ENCODE data around the gene PRDX6.
"Not testable (repeated sequence)": the region's sequence is repeated elsewhere in the genome, so short reads cannot be mapped to it uniquely, and the experiment has no call there.

The PRDX6 gene

GRCh38 chr1:173502104-173502503 lies 25.0 kb downstream of the PRDX6 start:
- FAIRE-seq = no peak

- FAIRE-seq = no peak
These were observed 26.3 kb downstream of the PRDX6 start for GRCh38 chr1:173503391-173503790.

GRCh38 chr1:173504268-173504667 lies 27.1 kb downstream of the PRDX6 start:
- FAIRE-seq = no peak

DNA sequence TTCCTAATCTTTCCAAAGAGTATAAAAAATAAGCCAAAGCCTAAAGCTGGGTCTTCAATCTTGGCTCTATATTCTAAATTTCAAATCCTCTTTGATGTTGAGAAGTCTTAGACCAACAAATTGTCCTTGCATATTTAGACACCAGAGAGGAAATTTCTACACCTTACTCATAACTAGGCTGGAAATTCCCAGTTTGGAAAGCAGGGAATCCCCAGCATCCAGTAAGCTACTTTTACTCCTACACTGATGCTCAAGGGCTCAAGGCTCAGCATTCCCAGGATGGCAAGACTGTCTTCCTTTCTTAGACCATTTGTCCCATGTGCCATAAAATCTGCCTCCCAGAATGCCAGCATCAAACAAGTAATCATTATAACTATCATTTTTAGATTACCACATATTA lies 28.3 kb downstream of the PRDX6 start:
- FAIRE-seq = no peak

DNA sequence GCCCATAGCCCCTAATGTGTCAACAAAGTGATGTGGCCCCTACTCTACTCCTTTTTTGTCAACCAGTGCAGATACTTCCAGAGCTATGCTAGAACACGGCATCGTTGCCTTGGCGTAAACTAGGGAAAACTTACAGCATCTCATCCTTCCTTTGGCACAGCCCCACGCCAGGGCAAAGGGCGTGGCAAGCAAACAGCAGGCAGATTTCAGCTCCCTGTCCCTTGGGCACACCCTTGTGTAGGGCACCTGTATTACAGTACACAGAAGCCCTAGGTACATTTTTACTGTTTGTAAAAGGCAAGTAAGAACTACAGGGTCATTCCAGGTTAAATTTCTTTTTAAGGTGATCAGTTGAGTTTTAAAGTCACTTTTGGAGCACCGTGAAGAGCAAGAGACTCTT lies 29.3 kb downstream of the PRDX6 start:
- FAIRE-seq = no peak

DNA sequence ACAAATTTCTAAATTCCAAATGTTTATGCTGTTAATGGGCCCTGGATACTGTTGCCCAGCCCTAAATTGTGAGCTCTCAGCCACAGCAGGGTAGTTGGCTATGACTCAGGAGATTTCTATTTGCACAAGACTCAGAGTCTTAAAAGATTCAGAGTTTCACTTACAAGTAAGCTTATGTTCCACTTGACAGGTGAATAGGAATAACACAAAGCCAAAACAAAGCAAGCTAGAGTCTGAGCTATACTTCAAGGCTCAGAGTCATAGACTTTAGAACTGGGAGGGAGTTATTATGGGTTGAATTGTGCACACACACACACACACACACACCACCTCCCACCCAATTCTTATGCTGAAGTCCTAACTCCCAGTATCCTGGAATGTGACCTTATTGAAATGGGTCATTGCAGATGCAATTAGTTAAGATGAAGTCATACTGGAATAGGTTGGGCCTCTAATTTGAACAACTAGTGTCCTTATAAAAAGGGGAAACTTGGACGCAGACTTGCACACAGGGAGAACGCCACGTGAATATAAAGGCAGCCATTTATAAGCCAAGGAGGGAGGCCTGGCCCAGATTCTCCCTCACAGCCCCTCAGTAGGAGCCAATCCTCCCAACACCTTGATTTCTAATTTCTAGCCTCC lies 30.2 kb downstream of the PRDX6 start:
- no peak for FAIRE-seq

- FAIRE-seq = no peak
These were observed 30.7 kb downstream of the PRDX6 start for GRCh38 chr1:173507847-173508209.

- no peak for FAIRE-seq
These were observed 31.4 kb downstream of the PRDX6 start for GRCh38 chr1:173508541-173508940.

DNA sequence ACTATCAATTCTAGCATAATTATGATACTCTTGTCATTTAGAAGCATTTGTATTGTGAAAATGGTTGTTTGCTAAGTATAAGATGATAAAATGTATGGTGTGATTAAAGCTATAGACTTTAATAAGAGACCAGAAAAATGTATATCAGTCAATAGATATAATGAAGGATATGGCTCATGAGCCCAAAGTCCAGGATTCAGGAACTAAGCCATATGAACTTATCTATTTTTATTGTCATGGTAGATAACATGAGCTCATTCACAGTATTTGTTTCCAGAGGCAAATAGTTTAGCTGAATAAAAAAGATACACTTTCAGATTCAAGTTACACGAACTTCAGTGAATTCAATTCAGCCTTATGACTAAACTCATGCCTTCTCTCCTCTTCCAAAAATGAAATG lies 32.7 kb downstream of the PRDX6 start:
- no peak for FAIRE-seq

GRCh38 chr1:173514503-173514902 lies 37.4 kb downstream of the PRDX6 start:
- not testable (repeated sequence) for FAIRE-seq

DNA sequence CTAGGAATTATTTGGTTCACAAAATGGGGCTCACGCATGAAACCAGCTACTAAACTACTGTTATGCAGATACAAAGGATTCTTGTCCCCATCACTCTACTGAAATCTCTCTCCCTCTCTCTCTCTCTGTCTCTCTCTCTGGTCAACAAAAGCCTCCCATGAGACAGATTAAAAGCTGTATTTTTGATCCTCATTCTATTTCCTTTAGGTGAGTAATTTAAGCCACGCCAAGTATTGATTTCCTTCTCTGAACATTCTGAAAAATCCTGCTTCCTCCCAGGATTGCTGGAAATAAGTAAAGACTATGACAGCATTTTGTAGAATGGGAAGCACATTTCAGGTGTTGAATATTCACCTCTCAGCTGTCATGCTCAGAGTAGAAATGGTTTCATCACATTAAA lies 43.7 kb downstream of the PRDX6 start:
- no peak for FAIRE-seq

DNA sequence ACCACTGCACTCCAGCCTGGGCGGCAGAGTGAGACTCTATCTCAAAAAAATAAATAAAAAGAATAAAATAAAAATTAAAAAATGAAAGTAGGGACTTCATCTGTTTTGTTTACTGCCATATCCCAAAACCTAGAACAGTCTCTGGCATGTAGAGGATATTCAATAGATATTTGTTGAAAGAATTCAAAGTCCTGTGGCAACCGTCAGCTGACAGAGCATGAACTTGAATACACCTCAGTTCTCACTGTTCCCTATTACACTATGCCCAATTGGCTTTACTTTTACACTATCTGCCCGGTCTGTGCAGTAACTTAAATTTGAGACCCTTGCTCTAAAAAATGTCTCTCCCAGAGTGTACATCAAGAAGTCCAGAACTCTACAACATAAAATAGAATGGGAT lies 46.2 kb downstream of the PRDX6 start:
- FAIRE-seq = no peak

- FAIRE-seq = no peak
These were observed 48.8 kb downstream of the PRDX6 start for GRCh38 chr1:173525926-173526325.

DNA sequence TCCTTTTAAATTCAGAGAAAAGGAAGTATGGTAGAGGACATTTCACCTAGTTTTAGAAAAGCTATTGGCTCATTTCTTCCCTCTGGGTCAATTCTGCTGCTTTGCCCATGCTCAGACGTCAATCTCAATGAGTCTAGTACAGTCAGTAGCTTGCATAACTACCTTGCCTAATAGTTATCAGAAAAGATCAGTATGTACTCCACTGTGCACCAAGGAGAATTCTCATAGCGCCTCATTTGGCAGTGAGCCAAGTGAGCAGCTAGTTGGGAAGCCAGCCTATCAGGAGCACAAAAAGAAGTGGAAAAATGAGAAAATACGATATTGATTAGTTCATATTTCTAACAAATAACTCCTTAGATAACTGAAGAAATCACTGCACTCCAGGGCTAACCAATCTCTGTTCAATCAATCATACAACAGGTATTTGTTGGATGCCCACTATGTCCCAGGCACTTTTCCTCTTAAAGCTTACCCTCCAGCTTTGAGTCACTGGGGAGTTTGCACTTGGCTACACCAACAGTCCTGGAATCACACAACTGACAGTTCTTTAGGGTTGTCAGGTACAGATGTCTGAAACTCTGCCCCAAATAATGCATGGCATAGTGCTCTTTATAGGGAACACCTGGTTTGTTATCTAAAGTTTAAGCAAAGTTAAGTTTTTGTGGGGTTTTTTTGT lies 50.2 kb downstream of the PRDX6 start:
- no peak for FAIRE-seq

DNA sequence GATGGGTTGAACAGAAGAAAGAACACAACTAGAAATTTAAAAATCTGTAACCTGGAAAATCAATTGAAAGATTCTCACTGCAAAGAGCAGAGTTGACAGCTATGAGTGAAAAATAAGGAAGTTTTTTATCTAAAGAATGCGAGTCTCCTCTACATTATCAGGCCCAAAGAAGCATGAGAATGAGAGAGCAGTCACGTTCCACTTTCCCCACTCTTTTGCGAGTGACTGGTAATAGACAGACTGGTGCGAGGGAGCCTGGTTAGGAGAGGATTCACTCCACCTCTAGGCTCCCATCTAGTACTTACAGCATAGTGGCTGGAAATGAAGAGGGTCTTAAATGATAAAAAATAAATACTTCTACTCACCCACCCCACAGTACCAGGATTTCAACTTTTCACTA lies 52.0 kb downstream of the PRDX6 start:
- no peak for FAIRE-seq

GRCh38 chr1:173530795-173531693 lies 53.9 kb downstream of the PRDX6 start:
- no peak for FAIRE-seq

- peak; percentile 47 for FAIRE-seq
These were observed 55.1 kb downstream of the PRDX6 start for GRCh38 chr1:173532237-173532636.

DNA sequence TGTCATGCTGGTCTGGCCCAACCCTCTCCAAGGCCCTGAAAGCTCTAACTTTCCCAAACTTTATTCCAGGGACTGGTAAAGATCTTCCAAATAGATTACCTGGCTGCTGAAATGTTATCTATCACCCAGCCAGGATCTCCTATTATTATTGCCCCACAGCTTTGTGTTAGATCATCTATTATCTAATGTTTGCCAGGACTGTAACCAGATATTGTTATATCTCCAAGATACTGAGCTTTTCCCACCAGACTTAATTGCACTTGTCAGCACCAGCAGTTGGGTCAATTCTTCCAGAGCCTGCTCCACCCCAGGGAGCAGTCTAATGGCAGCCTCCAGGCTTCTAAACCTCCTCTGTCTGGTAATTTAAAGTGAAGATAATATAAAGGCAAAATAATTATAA lies 59.1 kb downstream of the PRDX6 start:
- FAIRE-seq = no peak
